Activated CD4-positive, alpha-beta T cell treated with anti-CD3 and anti-CD28 coated beads for 36 hours (primary cell): ENCODE measurements around the gene PLEKHH2. TPM values are rescaled to one million over a fixed set of nuclear protein-coding genes. Genes with fewer than 3 reads are reported as not detected.

Experiments
- ATAC-seq: fragments of 200-7000 bp; cut with Tn5 transposase; one replicate; pipeline ENCODE4 v1.10.0; 2021; ENCODE audit warnings: mild to moderate bottlenecking, moderate library complexity
- CTCF ChIA-PET: fragments of 350-600 bp; sonication (Branson Sonifier 250); formaldehyde crosslinking; loops from one replicate; lab custom pipeline; 2021; ENCODE audit warnings: antibody characterized with exemption; lab: Charles Lee
- POLR2A ChIA-PET: fragments of 350-600 bp; sonication (Branson Sonifier 250); formaldehyde crosslinking; loops from one replicate; lab custom pipeline; 2021; ENCODE audit warnings: antibody characterized with exemption, inconsistent platforms; lab: Charles Lee
- DNase-seq: peaks from one replicate; pipeline ENCODE4 v3.0.0-alpha.2; 2020
- H3K27ac Mint-ChIP-seq: one replicate; pipeline ENCODE4 v1.8.0; 2021; ENCODE audit warnings: mixed read lengths
- H3K27me3 Mint-ChIP-seq: one replicate; pipeline ENCODE4 v1.8.0; 2021; ENCODE audit warnings: mixed read lengths
- H3K36me3 Mint-ChIP-seq: one replicate; pipeline ENCODE4 v1.8.0; 2021; ENCODE audit warnings: low read depth, mixed read lengths
- H3K4me1 Mint-ChIP-seq: one replicate; pipeline ENCODE4 v1.8.0; 2021; ENCODE audit warnings: mixed read lengths
- H3K4me3 Mint-ChIP-seq: one replicate; pipeline ENCODE4 v1.8.0; 2021; ENCODE audit warnings: mild to moderate bottlenecking, moderate library complexity, mixed read lengths
- H3K9me3 Mint-ChIP-seq: one replicate; pipeline ENCODE4 v1.8.0; 2021; ENCODE audit warnings: low read depth, mixed read lengths
- intact Hi-C, 2 experiments: fragments of 100-400 bp; cut with DNase I in 1 of 2; cut with micrococcal nuclease in 1 of 2; formaldehyde crosslinking; loops; one replicate each; pipeline versions ENCODE4 v1.14.2 to v1.15.1; 2022 to 2024; cut with DNase I, micrococcal nuclease
- total RNA-seq, 2 experiments: library from RNA; stranded (reverse); gene quantifications; one replicate each; pipeline ENCODE4 v1.2.3, GENCODE V29; 2021

The PLEKHH2 gene
- total RNA-seq, 2 experiments from 2014 or later: 1.5 to 2.2 TPM

GRCh38 chr2:43745457-43745856 is 108.4 kb downstream of the PLEKHH2 start:
- ChIA-PET CTCF (no interaction called here), POLR2A (no interaction called here)
- ATAC-seq: no peak
- intact Hi-C loops: no loop called here
- DNase-seq: no peak
- H3K36me3 Mint-ChIP-seq: no peaks in the 10 kb centered on the region
- H3K4me1 Mint-ChIP-seq: no peaks in the 10 kb centered on the region
- H3K4me3 Mint-ChIP-seq: no peak overlapping the region
- H3K9me3 Mint-ChIP-seq: no peaks in the 10 kb centered on the region
- H3K27me3 Mint-ChIP-seq: peaks cover 4% of the 10 kb centered on the region
- no peak overlapping the region for H3K27ac Mint-ChIP-seq

- ChIA-PET CTCF (no interaction called here), POLR2A (no interaction called here)
- Mint-ChIP-seq H3K27me3 (peaks cover 3% of the 10 kb centered on the region), H3K27ac (no peak overlapping the region), H3K9me3 (no peaks in the 10 kb centered on the region), H3K4me1 (no peaks in the 10 kb centered on the region), H3K4me3 (no peak overlapping the region), H3K36me3 (no peaks in the 10 kb centered on the region)
- no peak for ATAC-seq
- peak; percentile 56 for DNase-seq
- intact Hi-C loops: no loop called here
Measured at GRCh38 chr2:43748333-43748732, 111.3 kb downstream of the PLEKHH2 start.

GRCh38 chr2:43749583-43749982 is 112.5 kb downstream of the PLEKHH2 start:
- Mint-ChIP-seq H3K9me3 (no peaks in the 10 kb centered on the region), H3K27ac (no peak overlapping the region), H3K4me1 (no peaks in the 10 kb centered on the region), H3K4me3 (no peak overlapping the region), H3K27me3 (peaks cover 3% of the 10 kb centered on the region), H3K36me3 (no peaks in the 10 kb centered on the region)
- ChIA-PET POLR2A (no interaction called here), CTCF (no interaction called here)
- no peak for ATAC-seq
- DNase-seq: no peak
- intact Hi-C loops: no loop called here

- Mint-ChIP-seq H3K4me3 (no peak overlapping the region), H3K27ac (no peak overlapping the region), H3K27me3 (peaks cover 6% of the 10 kb centered on the region), H3K36me3 (no peaks in the 10 kb centered on the region), H3K4me1 (no peaks in the 10 kb centered on the region), H3K9me3 (no peaks in the 10 kb centered on the region)
- DNase-seq: no peak
- CTCF ChIA-PET: no interaction called here
- ATAC-seq: no peak
- POLR2A ChIA-PET: no interaction called here
- intact Hi-C loops: no loop called here
Measured at GRCh38 chr2:43751476-43751990, 114.5 kb downstream of the PLEKHH2 start.

GRCh38 chr2:43752302-43752701 is 115.2 kb downstream of the PLEKHH2 start:
- H3K36me3 Mint-ChIP-seq: no peaks in the 10 kb centered on the region
- no peak overlapping the region for H3K4me3 Mint-ChIP-seq
- H3K27ac Mint-ChIP-seq: no peak overlapping the region
- peaks cover 6% of the 10 kb centered on the region for H3K27me3 Mint-ChIP-seq
- ChIA-PET POLR2A (no interaction called here), CTCF (interaction anchor here (0.9 kb wide), 1 partner anchor 22 kb away, joined by 3 read pairs; no protein-coding TSS in a partner anchor)
- H3K9me3 Mint-ChIP-seq: no peaks in the 10 kb centered on the region
- ATAC-seq (no peak), DNase-seq (no peak)
- intact Hi-C loops: no loop called here
- no peaks in the 10 kb centered on the region for H3K4me1 Mint-ChIP-seq

GRCh38 chr2:43754180-43754579 is 117.1 kb downstream of the PLEKHH2 start:
- Mint-ChIP-seq H3K4me3 (no peak overlapping the region), H3K4me1 (no peaks in the 10 kb centered on the region), H3K36me3 (no peaks in the 10 kb centered on the region), H3K27me3 (peaks cover 6% of the 10 kb centered on the region), H3K9me3 (no peaks in the 10 kb centered on the region), H3K27ac (no peak overlapping the region)
- ChIA-PET CTCF (interaction anchor here (0.6 kb wide), 2 partner anchors 26 to 725 kb away, joined by 3 read pairs; no protein-coding TSS in a partner anchor), POLR2A (no interaction called here)
- DNase-seq (no peak), ATAC-seq (no peak)
- intact Hi-C loops: no loop called here

- POLR2A ChIA-PET: no interaction called here
Measured at GRCh38 chr2:43758739-43759138, 121.7 kb downstream of the PLEKHH2 start.

GRCh38 chr2:43759195-43759594 is 122.1 kb downstream of the PLEKHH2 start:
- Mint-ChIP-seq H3K27me3 (peaks cover 3% of the 10 kb centered on the region), H3K4me1 (peaks cover 3% of the 10 kb centered on the region), H3K27ac (no peak overlapping the region), H3K9me3 (no peaks in the 10 kb centered on the region), H3K36me3 (no peaks in the 10 kb centered on the region), H3K4me3 (no peak overlapping the region)
- DNase-seq (no peak), ATAC-seq (no peak)
- CTCF ChIA-PET: interaction anchor here (0.5 kb wide), 1 partner anchor 239 kb away, joined by 3 read pairs; no protein-coding TSS in a partner anchor
- intact Hi-C loops: no loop called here
- POLR2A ChIA-PET: no interaction called here

More at GRCh38 chr2:43758739-43759138, 121.7 kb downstream of the PLEKHH2 start:
- Mint-ChIP-seq H3K36me3 (no peaks in the 10 kb centered on the region), H3K27ac (no peak overlapping the region), H3K27me3 (peaks cover 3% of the 10 kb centered on the region), H3K9me3 (no peaks in the 10 kb centered on the region), H3K4me1 (peaks cover 3% of the 10 kb centered on the region), H3K4me3 (no peak overlapping the region)
- ATAC-seq (no peak), DNase-seq (no peak)
- CTCF ChIA-PET: interaction anchor here (0.6 kb wide), 1 partner anchor 43 kb away, joined by 3 read pairs; no protein-coding TSS in a partner anchor
- intact Hi-C loops: no loop called here

- Mint-ChIP-seq H3K9me3 (no peaks in the 10 kb centered on the region), H3K4me1 (peaks cover 15% of the 10 kb centered on the region), H3K4me3 (no peak overlapping the region), H3K36me3 (no peaks in the 10 kb centered on the region), H3K27ac (no peak overlapping the region), H3K27me3 (no peaks in the 10 kb centered on the region)
- ATAC-seq (peak; percentile 76), DNase-seq (no peak)
- CTCF ChIA-PET: interaction anchor here (1.3 kb wide), 1 partner anchor 157 kb away, joined by 4 read pairs; no protein-coding TSS in a partner anchor
- intact Hi-C loops: loop anchor here in 1 of 2 experiments (2.0 kb wide), 1 partner anchor 15 kb away; no protein-coding TSS in a partner anchor
- POLR2A ChIA-PET: no interaction called here
Measured at GRCh38 chr2:43762286-43762685, 125.2 kb downstream of the PLEKHH2 start.

- Mint-ChIP-seq H3K9me3 (no peaks in the 10 kb centered on the region), H3K36me3 (no peaks in the 10 kb centered on the region), H3K4me1 (peaks cover 15% of the 10 kb centered on the region), H3K27ac (no peak overlapping the region), H3K4me3 (no peak overlapping the region), H3K27me3 (no peaks in the 10 kb centered on the region)
- POLR2A ChIA-PET: no interaction called here
- DNase-seq (no peak), ATAC-seq (no peak)
- intact Hi-C loops: loop anchor here in 1 of 2 experiments (2.0 kb wide), 1 partner anchor 14 kb away; no protein-coding TSS in a partner anchor
- CTCF ChIA-PET: interaction anchor here (1.3 kb wide), 1 partner anchor 158 kb away, joined by 4 read pairs; no protein-coding TSS in a partner anchor
Measured at GRCh38 chr2:43763091-43763490, 126.0 kb downstream of the PLEKHH2 start.

GRCh38 chr2:43764086-43764705 is 127.1 kb downstream of the PLEKHH2 start:
- peaks cover 15% of the 10 kb centered on the region for H3K4me1 Mint-ChIP-seq
- no peaks in the 10 kb centered on the region for H3K9me3 Mint-ChIP-seq
- intact Hi-C loops: no loop called here
- no peaks in the 10 kb centered on the region for H3K36me3 Mint-ChIP-seq
- ChIA-PET CTCF (interaction anchor here (0.6 to 1.3 kb wide), 4 partner anchors 9 to 540 kb away, joined by 3 to 4 read pairs (median 4); partner anchors contain the start of gene DYNC2LI1), POLR2A (no interaction called here)
- no peak overlapping the region for H3K4me3 Mint-ChIP-seq
- DNase-seq (no peak), ATAC-seq (no peak)
- no peak overlapping the region for H3K27ac Mint-ChIP-seq
- no peaks in the 10 kb centered on the region for H3K27me3 Mint-ChIP-seq

- ATAC-seq: no peak
- Mint-ChIP-seq H3K4me1 (peaks cover 15% of the 10 kb centered on the region), H3K27me3 (no peaks in the 10 kb centered on the region)
Measured at GRCh38 chr2:43766006-43766405, 128.9 kb downstream of the PLEKHH2 start.

More at GRCh38 chr2:43766006-43766405, 128.9 kb downstream of the PLEKHH2 start:
- Mint-ChIP-seq H3K36me3 (no peaks in the 10 kb centered on the region), H3K27ac (peak overlapping the region; percentile 15), H3K4me3 (no peak overlapping the region), H3K9me3 (no peaks in the 10 kb centered on the region)
- ChIA-PET CTCF (no interaction called here), POLR2A (no interaction called here)
- intact Hi-C loops: no loop called here
- DNase-seq: no peak
